Activated T-cell treated with anti-CD3 and anti-CD28 coated beads for 1 hour (primary cell): ENCODE results near the gene ESRRB.
A peak's percentile ranks its signal among the peaks of the same experiment; 100 is the strongest.

Experiments used
- DNase-seq: peaks from one replicate; pipeline ENCODE4 v3.0.0-alpha.2; 2020; ENCODE audit warnings: low read depth

ESRRB gene

GRCh38 chr14:76352639-76353281 is 23.2 kb upstream of the ESRRB start:
- DNase-seq: peak; percentile 45

DNA sequence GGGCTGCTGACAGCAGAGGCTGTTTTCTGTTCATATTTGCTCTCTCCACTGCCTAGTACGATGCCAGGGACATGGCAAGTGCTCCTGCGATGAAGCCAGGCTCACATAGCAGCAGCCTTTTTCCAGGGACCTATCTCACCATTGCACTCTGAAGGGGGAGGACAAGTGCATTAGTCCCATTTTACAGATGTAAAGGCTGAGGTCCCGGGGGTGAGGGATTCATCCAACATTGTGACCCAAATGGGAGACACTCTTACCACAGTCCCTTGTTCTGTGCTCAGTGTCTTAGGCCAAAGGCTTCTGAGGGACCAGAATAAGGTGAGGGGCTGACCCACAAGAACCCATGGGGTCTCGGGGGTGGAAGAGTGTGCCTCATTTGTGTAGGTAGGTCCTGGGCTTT is 21.6 kb upstream of the ESRRB start:
- DNase-seq: no peak

GRCh38 chr14:76355771-76356170 is 20.2 kb upstream of the ESRRB start:
- DNase-seq: no peak

GRCh38 chr14:76371066-76371465 is 4.9 kb upstream of the ESRRB start:
- DNase-seq: no peak

- DNase-seq: no peak
These were observed 2.5 kb upstream of the ESRRB start for GRCh38 chr14:76373456-76373855.

DNA sequence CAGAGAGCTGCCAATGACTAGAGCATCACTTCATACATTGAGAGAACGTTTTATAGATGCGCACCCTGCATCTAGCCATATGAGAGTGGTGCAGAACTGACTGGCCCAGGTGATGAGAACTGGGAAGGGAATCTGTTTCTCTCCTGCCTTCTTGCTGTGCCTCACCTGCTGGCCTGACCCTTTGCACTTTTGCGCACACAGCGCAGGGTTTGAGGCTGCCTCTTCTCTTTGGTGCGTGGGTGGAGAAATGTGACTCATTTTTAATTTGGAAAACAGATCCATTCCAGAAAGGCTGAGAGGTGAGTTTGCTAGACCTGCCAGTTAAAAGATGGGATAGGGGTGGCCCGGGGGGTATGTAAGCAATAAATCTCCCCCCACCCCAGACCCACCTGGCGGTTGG is 453 bp upstream of the ESRRB start:
- no peak for DNase-seq

- DNase-seq: no peak
These were observed 506 bp downstream of the ESRRB start for GRCh38 chr14:76376409-76376877.

- no peak for DNase-seq
These were observed 1.2 kb downstream of the ESRRB start for GRCh38 chr14:76376878-76377734.

- no peak for DNase-seq
These were observed 1.8 kb downstream of the ESRRB start for GRCh38 chr14:76377735-76378074.

GRCh38 chr14:76380991-76381390 is 5.1 kb downstream of the ESRRB start:
- DNase-seq: no peak

DNA sequence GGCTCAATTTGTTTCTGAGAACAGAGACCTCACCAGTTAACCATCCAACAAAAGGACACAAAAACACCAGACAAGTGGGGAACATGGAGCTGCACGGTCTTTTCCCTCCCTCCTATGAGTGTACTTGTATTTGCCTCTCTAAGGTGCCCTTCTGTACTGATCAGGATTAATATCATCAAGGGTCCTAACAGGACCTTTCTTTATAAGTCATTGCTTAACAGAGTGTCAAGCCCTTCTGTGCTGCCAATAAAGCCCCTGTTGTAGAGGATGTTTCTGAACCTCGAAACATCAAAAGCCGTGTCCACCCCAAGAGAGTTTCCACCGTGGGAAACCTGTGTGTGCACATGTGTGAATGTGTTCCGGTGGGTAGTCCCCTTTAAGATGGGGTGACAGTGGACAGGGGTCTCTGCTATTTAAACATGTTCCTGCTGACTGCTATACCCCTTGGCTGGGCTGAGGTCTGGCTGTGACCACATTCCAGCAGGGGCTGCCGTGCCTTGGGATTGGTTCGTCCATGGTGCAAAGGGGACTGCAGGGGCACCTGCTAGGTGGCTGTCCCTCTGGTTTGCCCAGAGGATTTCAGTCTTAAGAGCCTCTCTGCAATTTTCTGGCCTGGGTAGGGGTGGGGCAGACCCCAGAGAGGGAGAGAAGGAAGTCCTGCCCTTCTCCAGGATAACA is 6.0 kb downstream of the ESRRB start:
- no peak for DNase-seq

DNA sequence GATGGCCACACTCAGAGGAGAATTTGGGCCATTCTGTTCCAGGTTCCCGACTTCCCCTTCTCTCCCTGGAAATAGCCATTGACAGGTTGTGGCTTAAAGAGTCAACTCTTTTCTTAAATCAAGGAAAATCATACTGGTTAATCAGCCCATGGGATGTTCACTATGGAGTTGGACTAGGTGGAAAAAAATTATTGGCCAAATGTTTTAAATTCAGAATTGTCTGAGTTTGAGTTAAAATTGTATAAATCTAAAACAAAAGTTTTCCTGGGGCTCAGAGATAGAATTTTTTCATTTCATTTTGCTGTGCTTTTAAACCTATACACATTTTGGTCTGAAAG is 6.5 kb downstream of the ESRRB start:
- DNase-seq: no peak

DNA sequence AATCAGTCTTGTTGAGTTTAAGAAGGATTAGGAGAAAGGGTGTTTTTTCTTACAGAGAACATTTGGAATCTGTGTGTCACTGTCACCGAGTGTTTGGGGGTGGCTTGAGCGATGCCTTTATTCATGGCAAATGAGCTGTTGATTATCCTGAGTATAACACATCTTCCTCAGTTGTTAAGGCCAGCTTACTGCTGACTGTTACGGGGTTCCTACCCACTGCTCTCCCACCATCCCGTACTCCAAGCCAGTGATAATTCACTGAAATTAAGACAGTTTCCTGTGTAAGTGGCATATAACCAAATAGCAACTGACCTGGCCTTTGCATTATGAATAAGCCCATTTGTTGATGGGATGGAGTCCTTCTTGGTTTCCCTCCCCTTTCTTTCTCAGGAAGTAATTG is 9.5 kb downstream of the ESRRB start:
- no peak for DNase-seq

DNA sequence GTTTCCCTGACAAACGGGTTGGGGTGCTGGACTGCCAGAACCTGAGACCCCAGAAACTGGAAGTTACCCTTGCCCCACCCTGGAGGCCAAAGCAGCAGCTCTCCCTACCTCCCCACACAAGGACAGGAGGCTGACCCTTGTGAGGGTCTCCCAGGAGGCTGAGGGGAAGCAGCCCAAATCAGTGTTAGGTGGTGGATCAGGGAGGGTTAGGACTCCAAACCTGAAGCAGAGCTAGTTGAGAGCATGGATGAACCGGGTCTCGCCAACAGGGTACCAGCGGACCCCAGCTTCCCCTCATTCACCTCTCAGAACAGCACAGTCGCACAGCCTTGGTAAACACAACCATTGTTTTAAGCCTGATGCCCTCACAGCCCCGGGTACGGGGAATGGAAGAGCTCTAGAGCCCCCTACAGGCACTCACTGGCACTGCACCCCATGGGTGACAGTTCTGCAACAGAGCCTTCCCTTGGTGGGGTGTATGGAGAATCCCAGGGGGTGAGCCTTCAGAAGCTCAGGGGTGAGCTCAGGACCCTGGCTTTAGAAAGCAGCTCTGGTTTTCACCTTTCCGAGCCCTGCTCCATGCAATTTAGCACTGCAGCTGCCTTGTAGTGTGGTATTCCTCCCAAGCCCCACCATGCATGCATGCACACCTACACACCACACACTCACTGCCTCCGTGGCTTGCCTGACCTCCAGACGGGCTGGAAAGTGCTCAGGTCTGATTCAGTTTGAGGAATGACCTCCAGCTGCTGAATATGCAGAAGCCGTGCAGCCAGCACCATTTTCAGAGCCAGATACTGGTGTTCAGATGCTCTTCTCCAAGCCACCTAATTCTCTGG is 11.2 kb downstream of the ESRRB start:
- peak; percentile 41 for DNase-seq

- DNase-seq: no peak
These were observed 13.9 kb downstream of the ESRRB start for GRCh38 chr14:76389841-76390240.

- DNase-seq: no peak
These were observed 14.7 kb downstream of the ESRRB start for GRCh38 chr14:76390621-76391020.

- no peak for DNase-seq
These were observed 16.2 kb downstream of the ESRRB start for GRCh38 chr14:76391981-76392690.

DNA sequence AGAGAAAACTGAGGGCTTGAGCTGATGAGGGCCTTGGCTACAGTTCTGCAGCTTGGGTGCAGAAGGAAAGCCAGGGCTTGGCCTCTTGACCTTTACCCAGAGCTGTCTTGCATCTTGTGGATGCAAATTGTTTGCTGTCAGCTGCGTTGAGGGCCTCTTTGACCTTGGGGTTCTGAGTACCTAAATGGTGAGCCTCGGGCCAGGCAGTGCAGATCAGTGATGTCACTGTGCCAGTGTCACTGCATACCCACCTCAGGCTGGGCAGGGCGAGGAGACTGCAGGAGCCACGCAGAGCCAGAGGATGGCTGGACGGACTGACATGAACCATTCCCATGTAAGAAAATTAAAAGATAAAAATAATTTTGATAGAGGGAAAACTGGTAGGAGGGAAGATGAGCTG is 18.6 kb downstream of the ESRRB start:
- DNase-seq: no peak

- no peak for DNase-seq
These were observed 19.2 kb downstream of the ESRRB start for GRCh38 chr14:76395161-76395560.

DNA sequence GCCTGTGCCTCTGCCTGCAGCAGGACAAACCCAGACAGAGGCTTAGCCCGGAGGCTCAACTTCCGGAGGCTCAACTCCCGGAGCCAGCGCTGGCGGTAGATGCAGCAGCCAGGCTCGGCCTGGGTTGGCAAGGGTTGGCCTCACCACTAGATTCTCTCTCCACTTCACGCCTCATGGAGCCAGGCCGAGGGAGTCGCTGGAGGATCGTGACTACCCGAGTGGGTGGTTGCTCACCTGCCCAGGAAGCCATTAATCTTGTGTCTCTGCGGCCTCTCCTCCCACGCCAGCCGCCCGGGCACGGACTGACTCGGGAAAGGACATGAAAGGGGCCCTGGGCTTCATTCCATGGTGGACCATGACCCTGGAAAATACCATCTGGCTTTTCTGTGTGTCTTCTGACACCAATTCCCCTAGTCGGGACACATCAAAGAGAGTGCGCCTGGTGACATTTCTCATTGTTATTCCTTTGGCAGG is 20.8 kb downstream of the ESRRB start:
- no peak for DNase-seq

DNA sequence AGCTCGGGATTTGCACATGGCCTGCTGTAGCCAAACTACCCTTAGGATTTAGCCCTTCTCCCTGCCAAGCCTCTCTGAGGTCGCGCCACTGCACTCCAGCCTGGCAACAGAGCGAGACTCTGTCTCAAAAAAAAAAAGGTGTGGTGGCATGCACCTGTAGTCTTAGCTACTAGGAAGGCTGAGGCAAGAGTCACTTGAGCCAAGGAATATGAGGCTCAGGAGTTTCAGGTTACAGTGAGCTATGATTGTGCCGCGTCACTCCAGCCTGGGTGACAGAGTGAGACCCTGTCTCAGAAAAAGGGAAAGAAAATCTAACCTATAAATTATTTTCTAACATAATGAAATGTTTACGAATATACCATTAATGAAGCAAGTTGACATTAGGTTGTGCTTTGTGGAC is 29.7 kb downstream of the ESRRB start:
- no peak for DNase-seq
